H1 (cell line): ENCODE data around the gene CIAO2A. TPM values are rescaled to one million over a fixed set of nuclear protein-coding genes. Genes with fewer than 3 reads are reported as not detected.
A peak's percentile ranks its signal among the peaks of the same experiment; 100 is the strongest.

Experiments used
- CTCF ChIA-PET: fragments of 300-600 bp; sonication (Branson Sonifier 250); formaldehyde crosslinking; loops from one replicate; lab custom pipeline; 2021; ENCODE audit not compliant: partially characterized antibody; lab: Charles Lee
- POLR2A ChIA-PET: fragments of 300-600 bp; sonication (Branson Sonifier 250); formaldehyde crosslinking; loops from one replicate; lab custom pipeline; 2021; ENCODE audit warnings: inconsistent platforms; ENCODE audit not compliant: partially characterized antibody; lab: Charles Lee
- DNase-seq, 2 experiments: peaks; one replicate each; pipeline versions ENCODE4 v3.0.0 to v3.0.0-alpha.2; 2010 to 2022; ENCODE audit warnings: low spot score in 2 of 2, low read depth in 1 of 2, mixed read lengths in 1 of 2
- FAIRE-seq: peaks from 2 replicates; lab custom pipeline; 2011; peaks lifted over from hg19 to GRCh38; lab: Jason Lieb, UNC
- H2AFZ ChIP-seq: 2 replicates; pipeline ENCODE4 v1.8.1; 2012; ENCODE audit warnings: low read length, inconsistent platforms
- H2AK5ac ChIP-seq: 2 replicates; pipeline ENCODE4 v1.6.1; 2013; ENCODE audit warnings: low read depth, low read length
- H2BK120ac ChIP-seq: replicated peaks from 2 replicates; pipeline ENCODE3; 2013; ENCODE audit warnings: low read depth, low read length, inconsistent platforms
- H2BK12ac ChIP-seq: 2 replicates; pipeline ENCODE4 v1.6.1; 2013; ENCODE audit warnings: low read depth, low read length
- H2BK15ac ChIP-seq: 2 replicates; pipeline ENCODE4 v1.6.1; 2013; ENCODE audit warnings: low read length
- H2BK20ac ChIP-seq: 2 replicates; pipeline ENCODE4 v1.6.1; 2013; ENCODE audit warnings: low read length
- H2BK5ac ChIP-seq: 2 replicates; pipeline ENCODE4 v1.6.1; 2013; ENCODE audit warnings: low read depth, low read length
- H3K14ac ChIP-seq: 2 replicates; pipeline ENCODE4 v1.6.1; 2013; ENCODE audit warnings: inconsistent platforms; ENCODE audit not compliant: insufficient read length
- H3K18ac ChIP-seq: 2 replicates; pipeline ENCODE4 v1.6.1; 2013; ENCODE audit warnings: low read length; ENCODE audit errors: extremely low read depth
- H3K23ac ChIP-seq: 2 replicates; pipeline ENCODE4 v1.6.1; 2013; ENCODE audit warnings: inconsistent platforms; ENCODE audit not compliant: insufficient read length
- H3K23me2 ChIP-seq: 2 replicates; pipeline ENCODE4 v1.6.1; 2013; ENCODE audit warnings: low read depth, low read length
- H3K27ac ChIP-seq: 2 replicates; pipeline ENCODE4 v1.6.1; 2011; ENCODE audit warnings: low read depth, low read length, inconsistent platforms
- H3K27me3 ChIP-seq, 4 experiments: replicated peaks in 1 of 4; 1 replicate in 1 of 4; 2 replicates in 3 of 4; pipeline versions ENCODE4 v1.6.1 to v1.8.1; 2011 to 2013; ENCODE audit warnings: low read length in 3 of 4, mild to moderate bottlenecking in 3 of 4, inconsistent platforms in 2 of 4, mixed read lengths in 2 of 4, moderate library complexity in 1 of 4; ENCODE audit not compliant: control insufficient read depth in 3 of 4, insufficient read depth in 3 of 4; ENCODE audit errors: extremely low read depth in 1 of 4
- H3K36me3 ChIP-seq, 4 experiments: 2 replicates each; pipeline versions ENCODE4 v1.6.1 to v1.8.1; 2011 to 2013; ENCODE audit warnings: mild to moderate bottlenecking in 4 of 4, low read length in 3 of 4, moderate library complexity in 2 of 4, control low read depth in 1 of 4, inconsistent platforms in 1 of 4; ENCODE audit not compliant: insufficient read depth in 4 of 4, control insufficient read depth in 2 of 4
- H3K4ac ChIP-seq: replicated peaks from 2 replicates; pipeline ENCODE3; 2013; ENCODE audit warnings: low read length, low read depth, mixed read lengths, inconsistent platforms; ENCODE audit not compliant: insufficient read length
- H3K4me1 ChIP-seq, 4 experiments: replicated peaks in 1 of 4; 1 replicate in 1 of 4; 2 replicates in 3 of 4; pipeline versions ENCODE4 v1.6.1 to v1.8.1; 2011 to 2013; ENCODE audit warnings: low read length in 3 of 4, inconsistent platforms in 2 of 4, mixed read lengths in 1 of 4; ENCODE audit not compliant: insufficient read depth in 4 of 4, control insufficient read depth in 3 of 4
- H3K4me2 ChIP-seq, 2 experiments: 2 replicates each; pipeline versions ENCODE4 v1.6.1 to v1.8.1; 2011 to 2013; ENCODE audit warnings: low read depth in 2 of 2, low read length in 2 of 2, control low read depth in 1 of 2, inconsistent platforms in 1 of 2, mild to moderate bottlenecking in 1 of 2; ENCODE audit not compliant: insufficient read depth in 1 of 2
- H3K4me3 ChIP-seq, 4 experiments: fragments of 200-600, 300-600 bp in 1 of 4; sonication (generic), shearing (Covaris generic), sonication (Bioruptor Twin) in 1 of 4; 2 replicates each; pipeline versions ENCODE4 v1.5.1 to v1.8.1; 2011 to 2016; ENCODE audit warnings: low read length in 4 of 4, low read depth in 3 of 4, control low read depth in 2 of 4, inconsistent platforms in 2 of 4, mild to moderate bottlenecking in 2 of 4, mixed read lengths in 1 of 4, moderate library complexity in 1 of 4; ENCODE audit not compliant: insufficient read depth in 2 of 4; ENCODE audit errors: extremely low read depth in 1 of 4
- H3K56ac ChIP-seq: replicated peaks from 2 replicates; pipeline ENCODE3; 2013; ENCODE audit warnings: low read depth, mild to moderate bottlenecking, mixed read lengths, low read length, inconsistent platforms; ENCODE audit not compliant: insufficient read length
- H3K79me1 ChIP-seq: 2 replicates; pipeline ENCODE4 v1.6.1; 2013; ENCODE audit warnings: low read depth, low read length, control low read depth
- H3K79me2 ChIP-seq, 2 experiments: 2 replicates each; pipeline versions ENCODE4 v1.6.1 to v1.8.1; 2012 to 2013; ENCODE audit warnings: low read length in 2 of 2, mild to moderate bottlenecking in 2 of 2, inconsistent platforms in 1 of 2; ENCODE audit not compliant: insufficient read depth in 2 of 2, control insufficient read depth in 1 of 2
- H3K9ac ChIP-seq, 4 experiments: replicated peaks in 1 of 4; 1 replicate in 1 of 4; 2 replicates in 3 of 4; pipeline versions ENCODE4 v1.6.1 to v1.8.1; 2011 to 2013; ENCODE audit warnings: low read depth in 3 of 4, low read length in 3 of 4, control low read depth in 2 of 4, mild to moderate bottlenecking in 2 of 4, moderate library complexity in 2 of 4, inconsistent platforms in 1 of 4; ENCODE audit errors: extremely low read depth in 1 of 4
- H3K9me3 ChIP-seq, 2 experiments: 2 replicates each; pipeline versions ENCODE4 v1.6.1 to v1.8.1; 2012 to 2013; ENCODE audit warnings: mild to moderate bottlenecking in 2 of 2, moderate library complexity in 2 of 2, control low read depth in 1 of 2, inconsistent platforms in 1 of 2, low read depth in 1 of 2, low read length in 1 of 2, mixed read lengths in 1 of 2; ENCODE audit not compliant: insufficient read depth in 2 of 2
- H4K20me1 ChIP-seq, 2 experiments: replicated peaks in 1 of 2; 2 replicates each; pipeline versions ENCODE3 to v1.8.1; 2011 to 2013; ENCODE audit warnings: inconsistent platforms in 2 of 2, low read length in 2 of 2, mild to moderate bottlenecking in 1 of 2; ENCODE audit not compliant: insufficient read depth in 2 of 2, control insufficient read depth in 1 of 2
- H4K5ac ChIP-seq: 2 replicates; pipeline ENCODE4 v1.6.1; 2013; ENCODE audit warnings: low read length, low read depth, mixed read lengths, inconsistent platforms; ENCODE audit not compliant: insufficient read length
- H4K8ac ChIP-seq: 2 replicates; pipeline ENCODE4 v1.8.0; 2013; ENCODE audit warnings: mild to moderate bottlenecking, moderate library complexity, low read length, inconsistent platforms; ENCODE audit not compliant: insufficient read depth; ENCODE audit errors: extremely low read depth
- H4K91ac ChIP-seq: replicated peaks from 2 replicates; pipeline ENCODE3; 2013; ENCODE audit warnings: low read length, mixed read lengths, inconsistent platforms; ENCODE audit not compliant: insufficient read length
- BCL11A ChIP-seq, 2 experiments: IDR thresholded peaks; one replicate each; pipeline ENCODE4 v1.6.1; 2011; ENCODE audit warnings: low read depth in 2 of 2, low read length in 2 of 2, mild to moderate bottlenecking in 2 of 2
- CEBPB ChIP-seq: IDR thresholded peaks from 2 replicates; pipeline ENCODE4 v1.6.1; 2012; ENCODE audit warnings: low read depth, low read length
- CREB1 ChIP-seq: IDR thresholded peaks from 2 replicates; pipeline ENCODE4 v1.6.1; 2012; ENCODE audit warnings: inconsistent platforms
- EZH2 ChIP-seq: fragments of 200-600 bp; sonication (generic); IDR thresholded peaks from 2 replicates; pipeline ENCODE4 v1.7.1; 2012; ENCODE audit warnings: low read depth, mild to moderate bottlenecking, moderate library complexity, low read length, inconsistent platforms; ENCODE audit not compliant: severe bottlenecking
- FOSL1 ChIP-seq: IDR thresholded peaks from 2 replicates; pipeline ENCODE4 v1.6.1; 2011; ENCODE audit warnings: mild to moderate bottlenecking, low read depth, low read length, moderate library complexity; ENCODE audit not compliant: insufficient read depth
- JUN ChIP-seq: IDR thresholded peaks from 2 replicates; pipeline ENCODE4 v1.6.1; 2011; ENCODE audit warnings: low read depth, mild to moderate bottlenecking, improper control_type of control experiment, low read length
- MAFK ChIP-seq: IDR thresholded peaks from 2 replicates; pipeline ENCODE4 v1.6.1; 2012; ENCODE audit warnings: low read depth, mild to moderate bottlenecking, improper control_type of control experiment, low read length
- POLR2A ChIP-seq, 2 experiments: IDR thresholded peaks; 1 replicate in 1 of 2; 2 replicates in 1 of 2; pipeline ENCODE4 v1.6.1; 2011; ENCODE audit warnings: low read depth in 2 of 2, low read length in 2 of 2, mild to moderate bottlenecking in 2 of 2; ENCODE audit errors: control extremely low read depth in 1 of 2
- RNF2 ChIP-seq: fragments of 200-900, 300-1000 bp; sonication (generic); IDR thresholded peaks from 2 replicates; pipeline ENCODE4 v1.7.1; 2016; ENCODE audit warnings: borderline replicate concordance, low read depth, mild to moderate bottlenecking, antibody characterized with exemption, low read length; ENCODE audit not compliant: poor library complexity, severe bottlenecking; ENCODE audit errors: missing control alignments
- SIRT6 ChIP-seq: IDR thresholded peaks from one replicate; pipeline ENCODE4 v1.7.1; 2012; ENCODE audit warnings: low read length, inconsistent platforms
- WGBS, 2 experiments: shearing (Covaris generic) in 1 of 2; methylation state at CpG; one replicate each; pipeline versions ENCODE4 v1.1.6 to v1.1.7; 2013 to 2015; ENCODE audit warnings: low lambda C conversion rate in 2 of 2, mixed read lengths in 2 of 2, inconsistent platforms in 1 of 2, low coverage in 1 of 2, missing lambda C conversion rate in 1 of 2; ENCODE audit not compliant: insufficient replicate concordance in 2 of 2, insufficient coverage in 1 of 2, insufficient read length in 1 of 2; ENCODE audit errors: extremely low coverage in 1 of 2, missing lambda C conversion rate in 1 of 2; 5-methylcytosine and 5-hydroxymethylcytosine counted together
- polyA plus RNA-seq, 7 experiments: library from polyadenylated mRNA; depleted of rRNA in 3 of 7; stranded (reverse) in 5 of 7; unstranded in 2 of 7; fragments of >200 nt in 5 of 7; fragments of 200-250 nt in 2 of 7; gene quantifications; 1 replicate in 5 of 7; 2 replicates in 1 of 7; 4 replicates in 1 of 7; pipeline versions ENCODE4 v1.2.1 to v1.2.3, GENCODE V29; 2011 to 2013; ENCODE audit warnings: missing spikeins in 2 of 7, mixed read lengths in 2 of 7
- total RNA-seq: library from RNA; stranded (reverse); fragmentation: NEBNext Ultra II Directional; extraction: Animal tissue kit (Norgen Biotek cat#: 25700); gene quantifications from 2 replicates; pipeline ENCODE4 v1.2.1, GENCODE V29; 2021
- TF ChIP-seq, protein P1 (sequence below): IDR thresholded peaks from 2 replicates; pipeline ENCODE4 v1.6.1; 2011; ENCODE audit warnings: low read depth, mild to moderate bottlenecking, low read length; ENCODE audit not compliant: insufficient read depth
- TF ChIP-seq, protein P2 (sequence below): IDR thresholded peaks from 2 replicates; pipeline ENCODE4 v1.6.1; 2012; ENCODE audit warnings: inconsistent platforms
- TF ChIP-seq, protein P3 (sequence below): IDR thresholded peaks from 2 replicates; pipeline ENCODE4 v1.6.1; 2012; ENCODE audit warnings: inconsistent platforms

CIAO2A gene
- total and polyA plus RNA-seq, 2 of the 8 experiments (the other 6 are each of a cell fraction or from before 2014, with no cell fraction given) = 76.4 to 86.5 TPM

DNA sequence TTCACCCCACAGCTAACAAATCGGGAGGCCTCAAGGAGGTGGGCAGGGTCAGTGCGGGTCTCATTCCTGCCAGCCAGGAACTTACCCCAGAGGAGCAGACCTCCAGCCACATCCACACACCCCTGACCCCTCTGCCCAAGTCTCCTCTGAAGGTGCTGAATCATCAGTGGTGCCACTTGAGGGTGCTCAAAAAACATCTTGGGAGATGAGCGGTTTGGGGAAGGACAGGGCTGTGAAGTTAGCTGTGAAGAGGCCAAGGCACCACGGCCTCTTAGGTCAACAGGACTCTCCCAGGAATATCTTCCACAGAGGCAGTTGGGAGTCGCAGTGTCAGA lies 48.6 kb downstream of the CIAO2A start:
- no peak overlapping the region for H3K23ac ChIP-seq
- no peak overlapping the region for H2BK5ac ChIP-seq
- no peak for DNase-seq
- H3K4me1 ChIP-seq = peaks cover 0 to 10% (median 3%) of the 10 kb centered on the region in 4 experiments; a peak in 4 of 7 replicates
- H3K56ac ChIP-seq = no peak overlapping the region
- FAIRE-seq = no peak
- H3K27me3 ChIP-seq = peaks cover 3 to 31% (median 19%) of the 10 kb centered on the region in 4 experiments; a peak in 6 of 7 replicates
- peak overlapping the region in 1 of 2 experiments; percentile 72; a peak in 1 of 4 replicates for H3K4me2 ChIP-seq
- H2AK5ac ChIP-seq = no peak overlapping the region
- H3K9me3 ChIP-seq = no peaks in the 10 kb centered on the region
- H2AFZ ChIP-seq = no peak overlapping the region
- H3K27ac ChIP-seq = no peak overlapping the region
- H4K8ac ChIP-seq = no peak overlapping the region; the same call in 1 of the 2 replicates
- no peak overlapping the region for H4K91ac ChIP-seq
- no peak overlapping the region for H3K14ac ChIP-seq
- no peak overlapping the region for H2BK120ac ChIP-seq
- no peaks in the 10 kb centered on the region for H3K36me3 ChIP-seq
- 93% methylated on average over 5 of the region's 5 CpGs; no CpG with 5 or more reads in 1 of the 2 experiments for WGBS, 2 experiments
- no peaks in the 10 kb centered on the region for H3K79me2 ChIP-seq
- no peak overlapping the region for H4K5ac ChIP-seq
- peaks cover 7% of the 10 kb centered on the region; the same call in 1 of the 2 replicates for H3K23me2 ChIP-seq
- H2BK12ac ChIP-seq = no peak overlapping the region
- H2BK15ac ChIP-seq = no peak overlapping the region
- H3K4me3 ChIP-seq = no peak overlapping the region
- no peak overlapping the region for H3K18ac ChIP-seq
- POLR2A ChIA-PET = interaction anchor here (1.1 kb wide), 1 partner anchor 11 kb away, joined by 3 read pairs; no protein-coding TSS in a partner anchor
- H3K4ac ChIP-seq = no peak overlapping the region
- H3K9ac ChIP-seq = no peak overlapping the region
- H2BK20ac ChIP-seq = no peak overlapping the region
- CTCF ChIA-PET = interaction anchor here (0.9 to 9.6 kb wide), 10 partner anchors 9 to 435 kb away, joined by 3 to 82 read pairs (median 14); no protein-coding TSS in a partner anchor
- H4K20me1 ChIP-seq = no peaks in the 10 kb centered on the region
- H3K79me1 ChIP-seq = no peaks in the 10 kb centered on the region
- TF ChIP-seq SIRT6 (no peak), CEBPB (no peak), POLR2A (IDR thresholded peaks at IDR 0.05; ENCODE audit: control extremely low read depth in 1 of 2, low read depth in 2 of 2, low read length in 2 of 2) (no peak), BCL11A (IDR thresholded peaks at IDR 0.05; ENCODE audit: low read depth in 2 of 2, low read length in 2 of 2) (no peak), RNF2 (no peak), MAFK (no peak), FOSL1 (no peak), EZH2 (no peak), JUN (no peak), CREB1 (no peak)
- TF ChIP-seq, protein P1, sequence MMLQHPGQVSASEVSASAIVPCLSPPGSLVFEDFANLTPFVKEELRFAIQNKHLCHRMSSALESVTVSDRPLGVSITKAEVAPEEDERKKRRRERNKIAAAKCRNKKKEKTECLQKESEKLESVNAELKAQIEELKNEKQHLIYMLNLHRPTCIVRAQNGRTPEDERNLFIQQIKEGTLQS = no peak
- TF ChIP-seq, protein P2, sequence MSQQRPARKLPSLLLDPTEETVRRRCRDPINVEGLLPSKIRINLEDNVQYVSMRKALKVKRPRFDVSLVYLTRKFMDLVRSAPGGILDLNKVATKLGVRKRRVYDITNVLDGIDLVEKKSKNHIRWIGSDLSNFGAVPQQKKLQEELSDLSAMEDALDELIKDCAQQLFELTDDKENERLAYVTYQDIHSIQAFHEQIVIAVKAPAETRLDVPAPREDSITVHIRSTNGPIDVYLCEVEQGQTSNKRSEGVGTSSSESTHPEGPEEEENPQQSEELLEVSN = no peak
- TF ChIP-seq, protein P3, sequence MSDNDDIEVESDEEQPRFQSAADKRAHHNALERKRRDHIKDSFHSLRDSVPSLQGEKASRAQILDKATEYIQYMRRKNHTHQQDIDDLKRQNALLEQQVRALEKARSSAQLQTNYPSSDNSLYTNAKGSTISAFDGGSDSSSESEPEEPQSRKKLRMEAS = no peak
